Measurements from ENCODE around the gene DOCK2. TPM values are rescaled to one million over a fixed set of nuclear protein-coding genes. Genes with fewer than 3 reads are reported as not detected.
A peak's percentile ranks its signal among the peaks of the same experiment; 100 is the strongest.

Gene DOCK2
- total and polyA plus RNA-seq, 2 experiments from 2014 or later, result 6.5 to 10.4 TPM

GRCh38 chr5:169651526-169651925, 14.5 kb downstream of the DOCK2 start:
- H3K4me1 ChIP-seq (ENCODE audit: insufficient read depth), result peaks cover 44% of the 10 kb centered on the region
- no peaks in the 10 kb centered on the region for H3K27me3 ChIP-seq (replicated peaks; ENCODE audit: insufficient read depth)
- H3K9ac ChIP-seq, result no peak overlapping the region
- H3K9me3 ChIP-seq (ENCODE audit: low read depth), result no peaks in the 10 kb centered on the region
- no peaks in the 10 kb centered on the region for H4K20me1 ChIP-seq (ENCODE audit: insufficient read depth)
- peak overlapping the region; percentile 81 for H3K27ac ChIP-seq
- H3K79me2 ChIP-seq (ENCODE audit: insufficient read depth), result no peaks in the 10 kb centered on the region
- 70 to 78% methylated on average over 5 of the region's 5 CpGs for WGBS, 2 experiments (ENCODE audit: low coverage in 1 of 2, low lambda C conversion rate in 2 of 2, missing lambda C conversion rate in 2 of 2)
- TF ChIP-seq EZH2phosphoT487 (IDR thresholded peaks at IDR 0.05; ENCODE audit: insufficient read depth, low read depth), result no peak
- TF ChIP-seq EZH2 (IDR thresholded peaks at IDR 0.05; ENCODE audit: insufficient read depth, poor library complexity, severe bottlenecking), result no peak
- in situ Hi-C loops (cut with MboI), result no loop called here
- peak overlapping the region; percentile 18 for H3K4me2 ChIP-seq (ENCODE audit: unreplicated experiment)
- no peak for DNase-seq
- H3K9me2 ChIP-seq (ENCODE audit: insufficient read depth), result no peaks in the 10 kb centered on the region
- H3K4me3 ChIP-seq, result no peak overlapping the region
- peaks cover 37% of the 10 kb centered on the region for H3F3A ChIP-seq (ENCODE audit: insufficient read depth)
- H3K36me3 ChIP-seq (ENCODE audit: low read depth), result no peaks in the 10 kb centered on the region
- peak overlapping the region; percentile 51; the same call in 1 of the 2 replicates for H2AFZ ChIP-seq

GRCh38 chr5:169652057-169652456, 15.0 kb downstream of the DOCK2 start:
- Histone ChIP-seq H3K36me3 (ENCODE audit: low read depth) (no peaks in the 10 kb centered on the region), H3K9ac (no peak overlapping the region), H3K4me2 (ENCODE audit: unreplicated experiment) (no peak overlapping the region), H3K9me3 (ENCODE audit: low read depth) (no peaks in the 10 kb centered on the region), H3K27ac (no peak overlapping the region), H3K27me3 (replicated peaks; ENCODE audit: insufficient read depth) (no peaks in the 10 kb centered on the region), H3K9me2 (ENCODE audit: insufficient read depth) (no peaks in the 10 kb centered on the region), H3K4me1 (ENCODE audit: insufficient read depth) (peaks cover 49% of the 10 kb centered on the region), H3F3A (ENCODE audit: insufficient read depth) (peaks cover 42% of the 10 kb centered on the region), H2AFZ (no peak overlapping the region), H4K20me1 (ENCODE audit: insufficient read depth) (no peaks in the 10 kb centered on the region), H3K4me3 (no peak overlapping the region), H3K79me2 (ENCODE audit: insufficient read depth) (no peaks in the 10 kb centered on the region)
- WGBS, 2 experiments (ENCODE audit: low coverage in 1 of 2, low lambda C conversion rate in 2 of 2, missing lambda C conversion rate in 2 of 2), result 46 to 55% methylated on average over 1 of the region's 1 CpG
- in situ Hi-C loops (cut with MboI), result no loop called here
- no peak for DNase-seq
- TF ChIP-seq EZH2 (IDR thresholded peaks at IDR 0.05; ENCODE audit: insufficient read depth, poor library complexity, severe bottlenecking), result no peak
- TF ChIP-seq EZH2phosphoT487 (IDR thresholded peaks at IDR 0.05; ENCODE audit: insufficient read depth, low read depth), result no peak

GRCh38 chr5:169653091-169653490, 16.0 kb downstream of the DOCK2 start:
- no peaks in the 10 kb centered on the region for H3K9me2 ChIP-seq (ENCODE audit: insufficient read depth)
- H2AFZ ChIP-seq, result no peak overlapping the region
- H3K4me3 ChIP-seq, result no peak overlapping the region
- 91 to 96% methylated on average over 5 of the region's 5 CpGs for WGBS, 2 experiments (ENCODE audit: low coverage in 1 of 2, low lambda C conversion rate in 2 of 2, missing lambda C conversion rate in 2 of 2)
- H3K9ac ChIP-seq, result no peak overlapping the region
- no peak overlapping the region for H3K27ac ChIP-seq
- in situ Hi-C loops (cut with MboI), result no loop called here
- no peaks in the 10 kb centered on the region for H3K36me3 ChIP-seq (ENCODE audit: low read depth)
- no peaks in the 10 kb centered on the region for H3K9me3 ChIP-seq (ENCODE audit: low read depth)
- peaks cover 44% of the 10 kb centered on the region for H3F3A ChIP-seq (ENCODE audit: insufficient read depth)
- no peaks in the 10 kb centered on the region for H4K20me1 ChIP-seq (ENCODE audit: insufficient read depth)
- H3K27me3 ChIP-seq (replicated peaks; ENCODE audit: insufficient read depth), result no peaks in the 10 kb centered on the region
- H3K79me2 ChIP-seq (ENCODE audit: insufficient read depth), result no peaks in the 10 kb centered on the region
- no peak for TF ChIP-seq EZH2phosphoT487 (IDR thresholded peaks at IDR 0.05; ENCODE audit: insufficient read depth, low read depth)
- TF ChIP-seq EZH2 (IDR thresholded peaks at IDR 0.05; ENCODE audit: insufficient read depth, poor library complexity, severe bottlenecking), result no peak
- no peak for DNase-seq
- peaks cover 48% of the 10 kb centered on the region for H3K4me1 ChIP-seq (ENCODE audit: insufficient read depth)
- no peak overlapping the region for H3K4me2 ChIP-seq (ENCODE audit: unreplicated experiment)

- H3K27ac ChIP-seq, result no peak overlapping the region
- H3K4me1 ChIP-seq (ENCODE audit: insufficient read depth), result peaks cover 29% of the 10 kb centered on the region
- no peaks in the 10 kb centered on the region for H3K27me3 ChIP-seq (replicated peaks; ENCODE audit: insufficient read depth)
- H3F3A ChIP-seq (ENCODE audit: insufficient read depth), result peaks cover 23% of the 10 kb centered on the region
- H3K9me3 ChIP-seq (ENCODE audit: low read depth), result no peaks in the 10 kb centered on the region
- no peaks in the 10 kb centered on the region for H3K9me2 ChIP-seq (ENCODE audit: insufficient read depth)
- DNase-seq, result no peak
- in situ Hi-C loops (cut with MboI), result no loop called here
- no peak overlapping the region for H2AFZ ChIP-seq
- H3K4me2 ChIP-seq (ENCODE audit: unreplicated experiment), result no peak overlapping the region
- H3K79me2 ChIP-seq (ENCODE audit: insufficient read depth), result no peaks in the 10 kb centered on the region
- no peak overlapping the region for H3K4me3 ChIP-seq
- H3K36me3 ChIP-seq (ENCODE audit: low read depth), result no peaks in the 10 kb centered on the region
- WGBS, 2 experiments (ENCODE audit: low coverage in 1 of 2, low lambda C conversion rate in 2 of 2, missing lambda C conversion rate in 2 of 2), result 95 to 96% methylated on average over 2 of the region's 2 CpGs
- no peak overlapping the region for H3K9ac ChIP-seq
- H4K20me1 ChIP-seq (ENCODE audit: insufficient read depth), result no peaks in the 10 kb centered on the region
- TF ChIP-seq EZH2 (IDR thresholded peaks at IDR 0.05; ENCODE audit: insufficient read depth, poor library complexity, severe bottlenecking) (no peak), EZH2phosphoT487 (IDR thresholded peaks at IDR 0.05; ENCODE audit: insufficient read depth, low read depth) (no peak)
These were observed 18.3 kb downstream of the DOCK2 start for GRCh38 chr5:169655353-169655752.
